CD14-positive monocyte (primary cell): ENCODE measurements around the gene PHC2. TPM values are rescaled to one million over a fixed set of nuclear protein-coding genes. Genes with fewer than 3 reads are reported as not detected.
A peak's percentile ranks its signal among the peaks of the same experiment; 100 is the strongest.

Experiments used
- DNase-seq, 3 donors: peaks; one replicate each; pipeline ENCODE4 v3.0.0-alpha.2; 2011 to 2022
- H2AFZ ChIP-seq: 2 replicates; pipeline ENCODE4 v1.6.0; 2012; ENCODE audit warnings: mild to moderate bottlenecking, low read depth, low read length, inconsistent platforms; ENCODE audit not compliant: insufficient read depth, poor library complexity, severe bottlenecking
- H3K27ac ChIP-seq, 2 donors: 1 replicate in 1 of 2; 2 replicates in 1 of 2; pipeline ENCODE4 v1.5.1; 2012 to 2013; ENCODE audit warnings: low read length in 2 of 2, control low read depth in 1 of 2, inconsistent platforms in 1 of 2, low read depth in 1 of 2, mild to moderate bottlenecking in 1 of 2
- H3K27me3 ChIP-seq, 2 donors: one replicate each; pipeline versions ENCODE4 v1.6.0 to v1.6.1; 2011 to 2013; ENCODE audit warnings: low read length in 2 of 2; ENCODE audit not compliant: control insufficient read depth in 2 of 2, insufficient read depth in 2 of 2
- H3K36me3 ChIP-seq, 2 donors: replicated peaks in 1 of 2; 1 replicate in 1 of 2; 2 replicates in 1 of 2; pipeline versions ENCODE4 v1.5.1 to v1.6.1; 2012 to 2013; ENCODE audit warnings: low read length in 2 of 2, control low read depth in 1 of 2, inconsistent platforms in 1 of 2, mild to moderate bottlenecking in 1 of 2; ENCODE audit not compliant: insufficient read depth in 2 of 2, control insufficient read depth in 1 of 2
- H3K4me1 ChIP-seq, 2 donors: 1 replicate in 1 of 2; 2 replicates in 1 of 2; pipeline versions ENCODE4 v1.5.1 to v1.6.1; 2012 to 2013; ENCODE audit warnings: low read length in 2 of 2, control low read depth in 1 of 2, inconsistent platforms in 1 of 2, mild to moderate bottlenecking in 1 of 2, moderate library complexity in 1 of 2; ENCODE audit not compliant: insufficient read depth in 2 of 2, control insufficient read depth in 1 of 2
- H3K4me2 ChIP-seq: replicated peaks from 2 replicates; pipeline ENCODE3; 2012; ENCODE audit warnings: low read length, moderate library complexity, mild to moderate bottlenecking; ENCODE audit not compliant: poor library complexity, severe bottlenecking; ENCODE audit errors: extremely low read depth
- H3K4me3 ChIP-seq, 3 experiments: fragments of 200-600 bp in 1 of 3; sonication (generic) in 1 of 3; replicated peaks in 1 of 3; 1 replicate in 2 of 3; 2 replicates in 1 of 3; pipeline ENCODE4 v1.5.1; 2011 to 2013; ENCODE audit warnings: low read length in 3 of 3, mild to moderate bottlenecking in 3 of 3, control low read depth in 2 of 3, low read depth in 2 of 3, inconsistent platforms in 1 of 3, moderate library complexity in 1 of 3
- H3K79me2 ChIP-seq: 2 replicates; pipeline ENCODE4 v1.6.0; 2012; ENCODE audit warnings: mild to moderate bottlenecking, control low read depth, inconsistent platforms, low read length, moderate library complexity; ENCODE audit not compliant: insufficient read depth
- H3K9ac ChIP-seq: 2 replicates; pipeline ENCODE4 v1.6.0; 2017; ENCODE audit warnings: low read length, mild to moderate bottlenecking; ENCODE audit not compliant: insufficient read depth, poor library complexity, severe bottlenecking
- H3K9me3 ChIP-seq, 2 donors: replicated peaks in 1 of 2; 1 replicate in 1 of 2; 2 replicates in 1 of 2; pipeline versions ENCODE4 v1.5.1 to v1.6.1; 2012 to 2013; ENCODE audit warnings: low read length in 2 of 2, control low read depth in 1 of 2; ENCODE audit not compliant: control insufficient read depth in 1 of 2, insufficient read depth in 1 of 2
- H4K20me1 ChIP-seq: 2 replicates; pipeline ENCODE4 v1.6.0; 2012; ENCODE audit warnings: mild to moderate bottlenecking, low read length, control low read depth, moderate library complexity; ENCODE audit not compliant: insufficient read depth
- H3K27ac Mint-ChIP-seq, 7 donors: one replicate each; pipeline ENCODE4 v1.8.0; 2020; ENCODE audit warnings: mild to moderate bottlenecking in 7 of 7, mixed read lengths in 7 of 7, moderate library complexity in 6 of 7, inconsistent platforms in 2 of 7
- H3K27me3 Mint-ChIP-seq, 3 donors: one replicate each; pipeline ENCODE4 v1.8.0; 2021 to 2022; ENCODE audit warnings: low read depth in 3 of 3, mild to moderate bottlenecking in 3 of 3, mixed read lengths in 3 of 3, moderate library complexity in 3 of 3, inconsistent platforms in 1 of 3
- H3K36me3 Mint-ChIP-seq, 2 donors: one replicate each; pipeline ENCODE4 v1.8.0; 2020; ENCODE audit warnings: mixed read lengths in 2 of 2, inconsistent platforms in 1 of 2, mild to moderate bottlenecking in 1 of 2
- H3K4me1 Mint-ChIP-seq: one replicate; pipeline ENCODE4 v1.8.0; 2020; ENCODE audit warnings: mild to moderate bottlenecking, mixed read lengths
- H3K4me3 Mint-ChIP-seq, 2 donors: one replicate each; pipeline ENCODE4 v1.8.0; 2020; ENCODE audit warnings: mild to moderate bottlenecking in 2 of 2, mixed read lengths in 2 of 2, moderate library complexity in 1 of 2
- H3K9me3 Mint-ChIP-seq, 7 donors: one replicate each; pipeline ENCODE4 v1.8.0; 2020 to 2022; ENCODE audit warnings: mixed read lengths in 7 of 7, mild to moderate bottlenecking in 6 of 7, moderate library complexity in 6 of 7, inconsistent platforms in 2 of 7
- WGBS: methylation state at CpG from one replicate; pipeline ENCODE4 v1.1.5; 2013; ENCODE audit warnings: missing lambda C conversion rate; ENCODE audit not compliant: insufficient coverage; 5-methylcytosine and 5-hydroxymethylcytosine counted together
- intact Hi-C, 2 donors: fragments of 100-400 bp; cut with micrococcal nuclease; formaldehyde crosslinking; loops; one replicate each; pipeline versions ENCODE4 v1.15.0 to v1.15.1; 2023
- polyA plus RNA-seq, 3 donors: library from polyadenylated mRNA; depleted of rRNA in 1 of 3; unstranded in 2 of 3; stranded (reverse) in 1 of 3; fragments of 300-500 nt in 2 of 3; fragments of >200 nt in 1 of 3; fragmentation: Illumina TruSeq in 2 of 3; gene quantifications; 1 replicate in 2 of 3; 2 replicates in 1 of 3; pipeline ENCODE4 v1.2.3, GENCODE V29; 2012 to 2021
- TF ChIP-seq, protein P1 (sequence below): fragments of 200-600 bp; IDR thresholded peaks from one replicate; pipeline ENCODE4 v1.8.0; 2022; ENCODE audit warnings: antibody characterized with exemption, mild to moderate bottlenecking

PHC2 gene
- polyA plus RNA-seq, 3 donors = 18.9 to 85.3 (median 53.1) TPM

DNA sequence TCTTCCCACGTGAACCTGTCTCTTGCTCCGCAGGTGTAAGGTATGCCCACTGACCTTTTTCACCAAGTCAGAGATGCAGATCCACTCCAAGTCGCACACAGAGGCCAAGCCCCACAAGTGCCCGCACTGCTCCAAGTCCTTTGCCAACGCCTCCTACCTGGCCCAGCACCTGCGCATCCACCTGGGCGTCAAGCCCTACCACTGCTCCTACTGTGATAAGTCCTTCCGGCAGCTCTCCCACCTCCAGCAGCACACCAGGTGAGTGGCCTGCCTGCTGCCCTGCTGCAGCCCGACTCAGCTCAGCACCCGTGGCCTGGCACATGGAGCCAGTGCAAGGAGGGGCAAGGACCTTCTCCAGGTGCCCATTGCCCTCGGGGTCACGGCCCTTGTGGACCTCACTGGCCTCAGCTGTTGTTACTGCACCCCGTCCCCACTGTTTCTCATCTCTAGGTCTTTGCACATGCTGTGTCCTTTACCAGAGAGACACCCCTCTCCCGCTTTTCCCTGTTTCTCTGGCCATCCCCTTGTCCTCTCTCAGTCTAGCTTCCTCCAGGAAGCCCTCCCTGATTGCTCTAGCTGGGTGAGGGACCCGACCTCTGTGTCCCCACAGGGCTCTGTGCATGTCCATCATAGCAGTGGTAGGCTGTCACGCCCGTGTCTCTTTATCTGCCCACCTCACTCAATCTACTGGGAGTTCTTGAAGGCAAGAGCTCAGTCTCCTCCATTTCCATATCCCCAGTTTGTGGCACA is 149.2 kb downstream of the PHC2 start:
- Mint-ChIP-seq H3K9me3 (no peaks in the 10 kb centered on the region), H3K27ac (no peak overlapping the region), H3K4me3 (no peak overlapping the region), H3K4me1 (no peaks in the 10 kb centered on the region), H3K36me3 (peaks cover 76 to 94% of the 10 kb centered on the region in 2 donors), H3K27me3 (peaks cover 0 to 2% (median 0%) of the 10 kb centered on the region in 3 donors)
- DNase-seq = no peak
- TF ChIP-seq, protein P1, sequence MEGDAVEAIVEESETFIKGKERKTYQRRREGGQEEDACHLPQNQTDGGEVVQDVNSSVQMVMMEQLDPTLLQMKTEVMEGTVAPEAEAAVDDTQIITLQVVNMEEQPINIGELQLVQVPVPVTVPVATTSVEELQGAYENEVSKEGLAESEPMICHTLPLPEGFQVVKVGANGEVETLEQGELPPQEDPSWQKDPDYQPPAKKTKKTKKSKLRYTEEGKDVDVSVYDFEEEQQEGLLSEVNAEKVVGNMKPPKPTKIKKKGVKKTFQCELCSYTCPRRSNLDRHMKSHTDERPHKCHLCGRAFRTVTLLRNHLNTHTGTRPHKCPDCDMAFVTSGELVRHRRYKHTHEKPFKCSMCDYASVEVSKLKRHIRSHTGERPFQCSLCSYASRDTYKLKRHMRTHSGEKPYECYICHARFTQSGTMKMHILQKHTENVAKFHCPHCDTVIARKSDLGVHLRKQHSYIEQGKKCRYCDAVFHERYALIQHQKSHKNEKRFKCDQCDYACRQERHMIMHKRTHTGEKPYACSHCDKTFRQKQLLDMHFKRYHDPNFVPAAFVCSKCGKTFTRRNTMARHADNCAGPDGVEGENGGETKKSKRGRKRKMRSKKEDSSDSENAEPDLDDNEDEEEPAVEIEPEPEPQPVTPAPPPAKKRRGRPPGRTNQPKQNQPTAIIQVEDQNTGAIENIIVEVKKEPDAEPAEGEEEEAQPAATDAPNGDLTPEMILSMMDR = no peak
- no peaks in the 10 kb centered on the region for H3K79me2 ChIP-seq
- no peaks in the 10 kb centered on the region for H4K20me1 ChIP-seq
- H2AFZ ChIP-seq = no peak overlapping the region
- no peaks in the 10 kb centered on the region for H3K4me1 ChIP-seq
- no peaks in the 10 kb centered on the region for H3K27me3 ChIP-seq
- no peak overlapping the region for H3K4me2 ChIP-seq
- H3K9me3 ChIP-seq = no peaks in the 10 kb centered on the region
- intact Hi-C loops = no loop called here
- H3K27ac ChIP-seq = no peak overlapping the region
- no peak overlapping the region for H3K9ac ChIP-seq
- WGBS = 96% methylated on average over 15 of the region's 17 CpGs
- peaks cover 76 to 95% of the 10 kb centered on the region in 2 donors for H3K36me3 ChIP-seq
- no peak overlapping the region for H3K4me3 ChIP-seq

DNA sequence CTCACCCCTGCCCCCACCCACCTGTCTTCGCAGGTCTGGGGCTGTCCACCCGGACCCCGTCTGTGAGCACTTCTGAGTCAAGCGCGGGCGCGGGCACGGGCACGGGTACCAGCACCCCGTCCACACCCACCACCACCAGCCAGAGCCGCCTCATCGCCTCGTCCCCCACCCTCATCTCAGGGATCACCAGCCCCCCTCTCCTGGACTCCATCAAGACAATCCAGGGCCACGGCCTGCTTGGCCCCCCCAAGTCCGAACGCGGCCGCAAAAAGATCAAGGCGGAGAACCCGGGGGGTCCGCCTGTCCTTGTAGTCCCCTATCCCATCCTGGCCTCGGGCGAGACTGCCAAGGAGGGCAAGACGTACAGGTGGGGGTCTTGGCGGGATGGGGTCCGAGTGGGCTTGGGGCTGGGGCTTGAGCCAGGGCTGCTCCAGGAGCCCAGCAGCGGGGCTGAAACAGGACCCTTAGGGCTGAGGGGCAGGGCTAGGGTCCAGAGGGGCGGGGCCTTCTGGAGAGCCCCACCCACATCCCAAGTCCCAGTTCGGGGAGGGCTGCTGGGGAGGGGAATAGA is 150.7 kb downstream of the PHC2 start:
- Mint-ChIP-seq H3K9me3 (no peaks in the 10 kb centered on the region), H3K27me3 (peaks cover 0 to 2% (median 0%) of the 10 kb centered on the region in 3 donors), H3K27ac (peak overlapping the region in 1 of 7 donors; percentile 19), H3K4me3 (no peak overlapping the region), H3K36me3 (peaks cover 69 to 90% of the 10 kb centered on the region in 2 donors), H3K4me1 (no peaks in the 10 kb centered on the region)
- intact Hi-C loops = no loop called here
- Histone ChIP-seq H3K79me2 (no peaks in the 10 kb centered on the region), H2AFZ (no peak overlapping the region), H3K9me3 (no peaks in the 10 kb centered on the region), H3K4me1 (no peaks in the 10 kb centered on the region), H3K27ac (no peak overlapping the region), H4K20me1 (peaks cover 7% of the 10 kb centered on the region), H3K36me3 (peaks cover 71 to 94% of the 10 kb centered on the region in 2 donors), H3K4me2 (no peak overlapping the region), H3K27me3 (no peaks in the 10 kb centered on the region), H3K9ac (no peak overlapping the region), H3K4me3 (no peak overlapping the region)
- TF ChIP-seq, protein P1 = no peak
- DNase-seq = no peak
- 96% methylated on average over 18 of the region's 29 CpGs for WGBS
